Esophagus (tissue), 2 donors: ENCODE results near the gene RCN2. TPM values are rescaled to one million over a fixed set of nuclear protein-coding genes. Genes with fewer than 3 reads are reported as not detected.

Source experiments
- H3K27ac ChIP-seq, 2 donors: one replicate each; pipeline ENCODE4 v1.5.1; 2013; ENCODE audit warnings: low read depth in 2 of 2, mild to moderate bottlenecking in 2 of 2, inconsistent platforms in 1 of 2, low read length in 1 of 2, moderate library complexity in 1 of 2
- H3K27me3 ChIP-seq, 2 donors: one replicate each; pipeline ENCODE4 v1.6.1; 2013; ENCODE audit warnings: low read length in 2 of 2, control low read depth in 1 of 2, mild to moderate bottlenecking in 1 of 2; ENCODE audit not compliant: insufficient read depth in 2 of 2, control insufficient read depth in 1 of 2
- H3K36me3 ChIP-seq, 2 donors: one replicate each; pipeline ENCODE4 v1.6.1; 2013; ENCODE audit warnings: low read length in 1 of 2; ENCODE audit not compliant: control insufficient read depth in 2 of 2, insufficient read depth in 2 of 2
- H3K4me1 ChIP-seq, 2 donors: one replicate each; pipeline ENCODE4 v1.6.1; 2013; ENCODE audit warnings: low read length in 1 of 2; ENCODE audit not compliant: control insufficient read depth in 2 of 2, insufficient read depth in 2 of 2
- H3K4me3 ChIP-seq, 2 donors: one replicate each; pipeline ENCODE4 v1.5.1; 2013; ENCODE audit warnings: low read length in 2 of 2, mild to moderate bottlenecking in 2 of 2, low read depth in 1 of 2, moderate library complexity in 1 of 2
- H3K9me3 ChIP-seq, 2 donors: one replicate each; pipeline ENCODE4 v1.6.1; 2013; ENCODE audit warnings: mild to moderate bottlenecking in 2 of 2, low read depth in 1 of 2, low read length in 1 of 2, moderate library complexity in 1 of 2; ENCODE audit not compliant: control insufficient read depth in 2 of 2, insufficient read depth in 1 of 2
- WGBS, 2 donors: extraction: QIAGEN DNeasy Blood & Tissue Kit; methylation state at CpG; one replicate each; pipeline ENCODE4 v1.1.7; 2013; 5-methylcytosine and 5-hydroxymethylcytosine counted together
- polyA plus RNA-seq, 2 donors: library from polyadenylated mRNA; stranded (reverse); fragments of 200-250 nt; gene quantifications; one replicate each; pipeline ENCODE4 v1.2.3, GENCODE V29; 2013
- donor health status: healthy with polysubstance abuse.
- donor health status: Bipolar disorder and iron deficiency.

Gene RCN2
- polyA plus RNA-seq, 2 donors: 17.3 to 27.1 TPM

- Histone ChIP-seq H3K9me3 (no peaks in the 10 kb centered on the region), H3K36me3 (no peaks in the 10 kb centered on the region), H3K4me1 (peaks cover 0 to 2% of the 10 kb centered on the region in 2 donors), H3K27ac (no peak overlapping the region), H3K4me3 (no peak overlapping the region), H3K27me3 (no peaks in the 10 kb centered on the region)
These were observed 28.3 kb upstream of the RCN2 start for GRCh38 chr15:76903251-76903681.

GRCh38 chr15:76904461-76905012, 27.0 kb upstream of the RCN2 start:
- Histone ChIP-seq H3K36me3 (no peaks in the 10 kb centered on the region), H3K4me1 (peaks cover 0 to 2% of the 10 kb centered on the region in 2 donors), H3K27ac (peak overlapping the region; percentile 85 to 86), H3K9me3 (no peaks in the 10 kb centered on the region), H3K4me3 (peak overlapping the region; percentile 74 to 93), H3K27me3 (no peaks in the 10 kb centered on the region)
- 1 to 2% methylated on average over 29 of the region's 29 CpGs for WGBS, 2 donors

GRCh38 chr15:76905013-76905839, 26.3 kb upstream of the RCN2 start, which contains the start of gene SCAPER:
Gene SCAPER (minus strand): TSS chr15:76905340. CDS start chr15:76883817, 21,523 bp downstream.
- Histone ChIP-seq H3K36me3 (no peaks in the 10 kb centered on the region), H3K9me3 (no peaks in the 10 kb centered on the region), H3K27ac (peak within 1 kb of the TSS; percentile 85 to 86), H3K4me1 (peaks cover 0 to 2% of the 10 kb centered on the region in 2 donors), H3K27me3 (no peaks in the 10 kb centered on the region), H3K4me3 (peak within 1 kb of the TSS; percentile 74 to 93)
- WGBS, 2 donors: 1% methylated on average over 62 to 78 of the region's 78 CpGs

GRCh38 chr15:76905855-76906254, 25.7 kb upstream of the RCN2 start:
- H3K27ac ChIP-seq: peak overlapping the region in 1 of 2 donors; percentile 86
- H3K9me3 ChIP-seq: no peaks in the 10 kb centered on the region
- WGBS, 2 donors: 37 to 47% methylated on average over 9 of the region's 9 CpGs
- H3K27me3 ChIP-seq: no peaks in the 10 kb centered on the region
- peaks cover 0 to 2% of the 10 kb centered on the region in 2 donors for H3K4me1 ChIP-seq
- H3K4me3 ChIP-seq: no peak overlapping the region
- H3K36me3 ChIP-seq: no peaks in the 10 kb centered on the region

- no peaks in the 10 kb centered on the region for H3K36me3 ChIP-seq
- H3K4me1 ChIP-seq: peaks cover 0 to 3% of the 10 kb centered on the region in 2 donors
- H3K27ac ChIP-seq: no peak overlapping the region
- no peaks in the 10 kb centered on the region for H3K27me3 ChIP-seq
- H3K9me3 ChIP-seq: no peaks in the 10 kb centered on the region
- WGBS, 2 donors: 78 to 86% methylated on average over 4 of the region's 4 CpGs
- H3K4me3 ChIP-seq: no peak overlapping the region
These were observed 19.1 kb upstream of the RCN2 start for GRCh38 chr15:76912430-76912829.

- H3K27me3 ChIP-seq: no peaks in the 10 kb centered on the region
- no peak overlapping the region for H3K4me3 ChIP-seq
- WGBS, 2 donors: 79 to 83% methylated on average over 2 of the region's 2 CpGs
- no peak overlapping the region for H3K27ac ChIP-seq
- H3K36me3 ChIP-seq: no peaks in the 10 kb centered on the region
- H3K4me1 ChIP-seq: peaks cover 0 to 3% of the 10 kb centered on the region in 2 donors
- no peaks in the 10 kb centered on the region for H3K9me3 ChIP-seq
These were observed 17.8 kb upstream of the RCN2 start for GRCh38 chr15:76913737-76914136.

GRCh38 chr15:76916369-76916768, 15.2 kb upstream of the RCN2 start:
- peaks cover 0 to 3% of the 10 kb centered on the region in 2 donors for H3K4me1 ChIP-seq
- no peaks in the 10 kb centered on the region for H3K36me3 ChIP-seq
- no peaks in the 10 kb centered on the region for H3K27me3 ChIP-seq
- H3K27ac ChIP-seq: no peak overlapping the region
- H3K4me3 ChIP-seq: no peak overlapping the region
- no peaks in the 10 kb centered on the region for H3K9me3 ChIP-seq
- 75 to 77% methylated on average over 13 of the region's 13 CpGs for WGBS, 2 donors

- WGBS, 2 donors: 74 to 83% methylated on average over 3 of the region's 3 CpGs
- H3K36me3 ChIP-seq: no peaks in the 10 kb centered on the region
- no peaks in the 10 kb centered on the region for H3K9me3 ChIP-seq
- H3K4me3 ChIP-seq: no peak overlapping the region
- no peak overlapping the region for H3K27ac ChIP-seq
- H3K27me3 ChIP-seq: no peaks in the 10 kb centered on the region
- H3K4me1 ChIP-seq: no peaks in the 10 kb centered on the region
These were observed 3.3 kb upstream of the RCN2 start for GRCh38 chr15:76928201-76928600.

GRCh38 chr15:76929011-76929760, 2.4 kb upstream of the RCN2 start:
- H3K4me1 ChIP-seq: no peaks in the 10 kb centered on the region
- H3K4me3 ChIP-seq: no peak overlapping the region
- H3K36me3 ChIP-seq: no peaks in the 10 kb centered on the region
- H3K9me3 ChIP-seq: no peaks in the 10 kb centered on the region
- H3K27me3 ChIP-seq: no peaks in the 10 kb centered on the region
- no peak overlapping the region for H3K27ac ChIP-seq
